HepG2 (cell line): ENCODE data around the gene GLIPR1. TPM values are rescaled to one million over a fixed set of nuclear protein-coding genes. Genes with fewer than 3 reads are reported as not detected.
A peak's percentile ranks its signal among the peaks of the same experiment; 100 is the strongest.

ENCODE experiments used
- ATAC-seq: fragments of 200-7000 bp; cut with Tn5 transposase; 3 replicates; pipeline ENCODE4 v1.9.1; 2020; ENCODE audit warnings: mild to moderate bottlenecking, moderate library complexity
- BruUV-seq: library from RNA; stranded (reverse); fragments of 400-500 nt; replicated peaks from 2 replicates; lab custom pipeline; 2021; lab: Mats Ljungman, UMichigan
- CTCF ChIA-PET: fragments of 300-600 bp; formaldehyde crosslinking; extraction: SDS; loops from one replicate; lab custom pipeline; 2021; ENCODE audit warnings: low total read pairs, inconsistent platforms, low intra/inter-chr PET ratio; lab: Yijun Ruan, JAX
- POLR2A ChIA-PET: fragments of 350-600 bp; sonication (Branson Sonifier 250); formaldehyde crosslinking; loops from one replicate; lab custom pipeline; 2020; ENCODE audit warnings: antibody characterized with exemption, inconsistent platforms; lab: Yijun Ruan, JAX
- DNase-seq: peaks from one replicate; pipeline ENCODE4 v3.0.0-alpha.2; 2015; ENCODE audit warnings: low spot score
- FAIRE-seq: peaks from 3 replicates; lab custom pipeline; 2011; peaks lifted over from hg19 to GRCh38; lab: Jason Lieb, UNC
- H2AFZ ChIP-seq: one replicate; pipeline ENCODE4 v1.6.1; 2011; ENCODE audit warnings: low read length, inconsistent platforms
- H3K27ac ChIP-seq: fragments of 300-600 bp; 3 replicates; pipeline ENCODE4 v1.8.0; 2011; ENCODE audit warnings: mixed run types, mild to moderate bottlenecking, mixed read lengths, low read length, inconsistent platforms; ENCODE audit not compliant: insufficient read depth; ENCODE audit errors: extremely low read length
- H3K27me3 ChIP-seq, 2 experiments: fragments of 200-600 bp in 1 of 2; 2 replicates in 1 of 2; 3 replicates in 1 of 2; pipeline versions ENCODE4 v1.6.0 to v1.8.0; 2011; ENCODE audit warnings: low read length in 2 of 2, mild to moderate bottlenecking in 2 of 2, moderate library complexity in 2 of 2, inconsistent platforms in 1 of 2; ENCODE audit not compliant: insufficient read depth in 2 of 2, control insufficient read depth in 1 of 2
- H3K36me3 ChIP-seq, 2 experiments: fragments of 200-600 bp in 1 of 2; replicated peaks in 1 of 2; 2 replicates in 1 of 2; 3 replicates in 1 of 2; pipeline versions ENCODE4 v1.5.1 to v1.8.0; 2011; ENCODE audit warnings: low read length in 2 of 2, inconsistent platforms in 1 of 2; ENCODE audit not compliant: insufficient read depth in 2 of 2, control insufficient read depth in 1 of 2
- H3K4me1 ChIP-seq: 2 replicates; pipeline ENCODE4 v1.5.1; 2012; ENCODE audit warnings: low read length, inconsistent platforms; ENCODE audit not compliant: insufficient read depth
- H3K4me2 ChIP-seq: 2 replicates; pipeline ENCODE4 v1.6.0; 2011; ENCODE audit warnings: low read depth, low read length, inconsistent platforms
- H3K4me3 ChIP-seq, 3 experiments: fragments of 200-600 bp in 1 of 3; sonication (generic), shearing (Covaris generic) in 1 of 3; replicated peaks in 1 of 3; 2 replicates each; pipeline ENCODE4 v1.5.1; 2011 to 2016; ENCODE audit warnings: low read length in 3 of 3, inconsistent platforms in 2 of 3, low read depth in 2 of 3, mild to moderate bottlenecking in 2 of 3, control low read depth in 1 of 3, mixed read lengths in 1 of 3; ENCODE audit not compliant: insufficient read depth in 1 of 3
- H3K79me2 ChIP-seq: one replicate; pipeline ENCODE4 v1.6.1; 2011; ENCODE audit warnings: low read length, inconsistent platforms; ENCODE audit not compliant: insufficient read depth
- H3K9ac ChIP-seq: 2 replicates; pipeline ENCODE4 v1.6.0; 2011; ENCODE audit warnings: mild to moderate bottlenecking, low read depth, low read length, inconsistent platforms; ENCODE audit not compliant: insufficient read depth
- H3K9me3 ChIP-seq: 2 replicates; pipeline ENCODE4 v1.5.1; 2012; ENCODE audit warnings: mild to moderate bottlenecking, low read length
- H4K20me1 ChIP-seq: 2 replicates; pipeline ENCODE4 v1.6.0; 2011; ENCODE audit warnings: inconsistent platforms, mild to moderate bottlenecking, low read length, moderate library complexity; ENCODE audit not compliant: insufficient read depth
- ATM ChIP-seq: fragments of 450-650 bp; IDR thresholded peaks from 2 replicates; pipeline ENCODE4 v1.7.1; 2017; ENCODE audit warnings: mild to moderate bottlenecking, borderline replicate concordance
- EHMT2 ChIP-seq: fragments of 200-600 bp; sonication (generic); IDR thresholded peaks from 2 replicates; pipeline ENCODE4 v1.7.0; 2017; ENCODE audit warnings: antibody characterized with exemption, low read depth, low read length, borderline replicate concordance
- FOXC1 ChIP-seq: sonication (generic); formaldehyde crosslinking; IDR thresholded peaks from 2 replicates; pipeline ENCODE4 v1.8.0; 2022; ENCODE audit warnings: mild to moderate bottlenecking, missing genetic modification reagents, borderline replicate concordance
- MAFK ChIP-seq, 2 experiments: IDR thresholded peaks in 1 of 2; conservative IDR thresholded peaks in 1 of 2; 2 replicates each; pipeline ENCODE4 v1.6.1; 2011; ENCODE audit warnings: improper control_type of control experiment in 2 of 2, low read length in 2 of 2
- MZF1 ChIP-seq: sonication (generic); formaldehyde crosslinking; IDR thresholded peaks from 2 replicates; pipeline ENCODE4 v1.8.1; 2023; ENCODE audit warnings: mild to moderate bottlenecking, missing genetic modification reagents, borderline replicate concordance
- NFKBIZ ChIP-seq: IDR thresholded peaks from 2 replicates; pipeline ENCODE4 v1.6.1; 2018; ENCODE audit warnings: missing genetic modification reagents, missing compliant biosample characterization
- U2AF2 ChIP-seq: fragments of 200-400 bp; formaldehyde crosslinking; IDR thresholded peaks from 2 replicates; pipeline ENCODE4 v1.6.1; 2017; ENCODE audit warnings: low read depth, mild to moderate bottlenecking, low read length
- ZNF572 ChIP-seq: sonication (generic); formaldehyde crosslinking; IDR thresholded peaks from 2 replicates; pipeline ENCODE4 v1.5.1; 2020; ENCODE audit warnings: mild to moderate bottlenecking, missing genetic modification reagents
- ZNF720 ChIP-seq: sonication (generic); formaldehyde crosslinking; IDR thresholded peaks from 2 replicates; pipeline ENCODE4 v1.4.0; 2020; ENCODE audit warnings: missing genetic modification reagents
- ZSCAN21 ChIP-seq: sonication (generic); formaldehyde crosslinking; IDR thresholded peaks from 2 replicates; pipeline ENCODE4 v1.8.0; 2022; ENCODE audit warnings: mild to moderate bottlenecking, missing genetic modification reagents, moderate library complexity, borderline replicate concordance
- WGBS: methylation state at CpG from one replicate; pipeline ENCODE4 v1.1.6; 2017; ENCODE audit warnings: low lambda C conversion rate; 5-methylcytosine and 5-hydroxymethylcytosine counted together
- in situ Hi-C: cut with HindIII; loops from 2 replicates; pipeline ENCODE4 v1.10.0; 2017; ENCODE audit warnings: low pct_unique_long_range_greater_than_20kb; ENCODE audit not compliant: extremely low pct_ligation_motif_present
- intact Hi-C: fragments of 100-400 bp; cut with micrococcal nuclease; formaldehyde crosslinking; loops from one replicate; pipeline ENCODE4 v1.10.0; 2022; ENCODE audit not compliant: unreplicated experiment
- polyA plus RNA-seq, 8 experiments: library from polyadenylated mRNA; depleted of rRNA in 3 of 8; stranded (reverse) in 7 of 8; unstranded in 1 of 8; fragments of >200 nt; fragmentation: Illumina TruSeq in 4 of 8; extraction: Trizol in 4 of 8; gene quantifications; 2 replicates each; pipeline versions ENCODE4 v1.2.1 to v1.2.3, GENCODE V29; 2011 to 2016; ENCODE audit warnings: low read depth in 4 of 8, missing spikeins in 1 of 8, mixed read lengths in 1 of 8; ENCODE audit not compliant: insufficient read depth in 1 of 8
- total RNA-seq, 5 experiments: library from RNA; depleted of rRNA; stranded (reverse); fragments of >200 nt; fragmentation: Illumina TruSeq; extraction: Trizol; gene quantifications; 2 replicates each; pipeline ENCODE4 v1.2.3, GENCODE V29; 2016; ENCODE audit warnings: low read depth in 1 of 5
- TF ChIP-seq, protein P1 (sequence below): sonication (generic); formaldehyde crosslinking; IDR thresholded peaks from 2 replicates; pipeline ENCODE4 v1.5.1; 2020; ENCODE audit warnings: missing genetic modification reagents, mild to moderate bottlenecking, borderline replicate concordance
- TF ChIP-seq, protein P2 (sequence below): sonication (generic); formaldehyde crosslinking; IDR thresholded peaks from 2 replicates; pipeline ENCODE4 v1.4.0; 2020; ENCODE audit warnings: missing genetic modification reagents

Gene GLIPR1
- total and polyA plus RNA-seq, 2 of the 13 experiments (the other 11 are each of a cell fraction or from before 2014, with no cell fraction given), result 1.9 to 5.0 TPM

DNA sequence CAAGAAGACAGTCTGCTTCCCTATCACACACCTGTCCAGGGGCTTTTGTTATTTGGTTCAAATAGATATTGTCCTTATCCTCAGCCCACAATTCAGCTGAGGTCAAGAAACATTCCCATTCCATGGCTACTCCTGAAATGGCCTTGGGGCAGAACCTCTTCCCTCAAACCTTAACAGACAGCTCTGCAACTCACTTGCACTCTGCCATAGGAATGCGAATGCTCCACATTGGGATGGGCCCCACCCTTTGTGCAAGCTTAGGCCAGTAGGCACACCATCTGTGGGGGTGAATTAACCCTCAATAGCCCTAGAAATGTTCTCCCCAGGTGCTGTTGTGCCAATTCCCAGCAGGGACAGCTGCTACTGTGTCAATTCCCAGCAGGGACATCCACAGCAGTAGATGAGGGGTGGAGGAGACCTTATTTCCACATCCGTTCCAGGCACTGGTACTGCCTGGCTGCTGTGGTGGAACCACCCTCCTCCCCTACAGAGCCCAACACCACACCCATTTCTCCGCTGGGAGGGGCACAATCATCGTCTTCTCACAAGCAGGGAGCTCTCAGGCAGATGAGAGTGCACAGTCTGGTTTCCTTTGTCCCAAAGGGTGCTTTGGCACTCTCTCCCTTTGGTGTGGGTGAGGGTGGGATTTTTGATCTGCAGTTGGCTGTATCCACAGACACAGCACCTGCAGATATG, 42.3 kb upstream of the GLIPR1 start:
- FAIRE-seq, result no peak
- no peak for DNase-seq
- Histone ChIP-seq H3K36me3 (no peaks in the 10 kb centered on the region), H4K20me1 (no peaks in the 10 kb centered on the region), H3K4me3 (no peak overlapping the region), H3K27ac (no peak overlapping the region), H3K27me3 (no peaks in the 10 kb centered on the region), H3K79me2 (no peaks in the 10 kb centered on the region), H3K9me3 (no peaks in the 10 kb centered on the region; the same call in 1 of the 2 replicates), H3K4me2 (no peak overlapping the region), H3K4me1 (peaks cover 19% of the 10 kb centered on the region), H3K9ac (no peak overlapping the region), H2AFZ (no peak overlapping the region)
- POLR2A ChIA-PET, result no interaction called here
- no TSS peak for BruUV-seq
- 18% methylated on average over 3 of the region's 4 CpGs for WGBS
- TF ChIP-seq U2AF2, result no peak
- in situ Hi-C loops (no loop called here), intact Hi-C loops (no loop called here)
- peak; percentile 36; the same call in 2 of the 3 replicates for ATAC-seq
- CTCF ChIA-PET, result interaction anchor here (1.7 kb wide), 1 partner anchor 68 kb away, joined by 4 read pairs; no protein-coding TSS in a partner anchor

DNA sequence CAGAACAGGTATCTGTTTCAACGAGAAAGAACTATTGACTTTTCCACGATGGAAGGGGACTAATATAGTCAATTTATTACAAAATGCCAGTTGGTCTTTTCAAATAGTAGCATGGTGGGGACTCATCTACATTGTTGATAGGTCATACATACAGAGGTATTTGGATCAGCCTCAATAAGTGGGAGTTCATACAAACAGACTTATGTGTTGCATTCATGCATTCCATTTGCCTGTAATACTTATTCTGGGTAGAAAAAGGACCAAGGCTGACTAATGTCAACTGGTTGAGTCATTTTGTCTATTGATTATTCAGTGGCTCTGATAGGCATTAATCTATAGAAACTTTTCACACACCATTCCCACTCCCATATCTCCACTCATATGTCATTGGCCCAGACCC, 41.5 kb upstream of the GLIPR1 start:
- Histone ChIP-seq H3K79me2 (no peaks in the 10 kb centered on the region), H2AFZ (no peak overlapping the region), H3K27ac (no peak overlapping the region), H3K9me3 (no peaks in the 10 kb centered on the region; the same call in 1 of the 2 replicates), H3K4me1 (peaks cover 27% of the 10 kb centered on the region), H3K27me3 (no peaks in the 10 kb centered on the region), H3K4me3 (no peak overlapping the region), H3K4me2 (no peak overlapping the region), H3K9ac (no peak overlapping the region), H4K20me1 (no peaks in the 10 kb centered on the region), H3K36me3 (no peaks in the 10 kb centered on the region)
- ChIA-PET CTCF (no interaction called here), POLR2A (no interaction called here)
- TF ChIP-seq ZSCAN21, result no peak
- no peak for TF ChIP-seq ZNF720 (CRISPR knock-in tag)
- TF ChIP-seq MAFK (conservative IDR thresholded peaks at IDR 0.05 in 1 of 2, IDR thresholded peaks at IDR 0.05 in 1 of 2; ENCODE audit: low read length in 2 of 2), result no peak
- TF ChIP-seq ZNF572, result no peak
- TF ChIP-seq, protein P1, sequence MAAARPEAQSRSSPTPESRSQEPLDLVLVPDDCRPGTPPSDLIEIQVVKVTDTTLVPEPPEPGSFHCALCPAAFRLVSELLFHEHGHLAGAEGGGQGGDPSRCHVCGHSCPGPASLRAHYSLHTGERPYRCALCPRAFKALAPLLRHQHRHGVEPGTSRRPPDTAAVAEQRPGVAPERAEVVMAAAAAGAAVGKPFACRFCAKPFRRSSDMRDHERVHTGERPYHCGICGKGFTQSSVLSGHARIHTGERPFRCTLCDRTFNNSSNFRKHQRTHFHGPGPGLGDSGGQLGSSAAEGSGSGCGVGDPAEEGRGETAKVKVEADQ (CRISPR knock-in tag), result no peak
- TF ChIP-seq, protein P2, sequence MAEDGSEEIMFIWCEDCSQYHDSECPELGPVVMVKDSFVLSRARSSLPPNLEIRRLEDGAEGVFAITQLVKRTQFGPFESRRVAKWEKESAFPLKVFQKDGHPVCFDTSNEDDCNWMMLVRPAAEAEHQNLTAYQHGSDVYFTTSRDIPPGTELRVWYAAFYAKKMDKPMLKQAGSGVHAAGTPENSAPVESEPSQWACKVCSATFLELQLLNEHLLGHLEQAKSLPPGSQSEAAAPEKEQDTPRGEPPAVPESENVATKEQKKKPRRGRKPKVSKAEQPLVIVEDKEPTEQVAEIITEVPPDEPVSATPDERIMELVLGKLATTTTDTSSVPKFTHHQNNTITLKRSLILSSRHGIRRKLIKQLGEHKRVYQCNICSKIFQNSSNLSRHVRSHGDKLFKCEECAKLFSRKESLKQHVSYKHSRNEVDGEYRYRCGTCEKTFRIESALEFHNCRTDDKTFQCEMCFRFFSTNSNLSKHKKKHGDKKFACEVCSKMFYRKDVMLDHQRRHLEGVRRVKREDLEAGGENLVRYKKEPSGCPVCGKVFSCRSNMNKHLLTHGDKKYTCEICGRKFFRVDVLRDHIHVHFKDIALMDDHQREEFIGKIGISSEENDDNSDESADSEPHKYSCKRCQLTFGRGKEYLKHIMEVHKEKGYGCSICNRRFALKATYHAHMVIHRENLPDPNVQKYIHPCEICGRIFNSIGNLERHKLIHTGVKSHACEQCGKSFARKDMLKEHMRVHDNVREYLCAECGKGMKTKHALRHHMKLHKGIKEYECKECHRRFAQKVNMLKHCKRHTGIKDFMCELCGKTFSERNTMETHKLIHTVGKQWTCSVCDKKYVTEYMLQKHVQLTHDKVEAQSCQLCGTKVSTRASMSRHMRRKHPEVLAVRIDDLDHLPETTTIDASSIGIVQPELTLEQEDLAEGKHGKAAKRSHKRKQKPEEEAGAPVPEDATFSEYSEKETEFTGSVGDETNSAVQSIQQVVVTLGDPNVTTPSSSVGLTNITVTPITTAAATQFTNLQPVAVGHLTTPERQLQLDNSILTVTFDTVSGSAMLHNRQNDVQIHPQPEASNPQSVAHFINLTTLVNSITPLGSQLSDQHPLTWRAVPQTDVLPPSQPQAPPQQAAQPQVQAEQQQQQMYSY (CRISPR knock-in tag), result no peak
- TF ChIP-seq EHMT2, result no peak
- TF ChIP-seq MZF1, result no peak
- no peak for TF ChIP-seq NFKBIZ (CRISPR knock-in tag)
- TF ChIP-seq ATM, result no peak
- TF ChIP-seq FOXC1 (CRISPR knock-in tag), result no peak
- ATAC-seq, result no peak
- intact Hi-C loops (no loop called here), in situ Hi-C loops (no loop called here)
- 0% methylated on average over 2 of the region's 2 CpGs for WGBS
- DNase-seq, result no peak
- no TSS peak for BruUV-seq
- FAIRE-seq, result no peak
